Measurements from ENCODE around the gene UBE2S.

DNA sequence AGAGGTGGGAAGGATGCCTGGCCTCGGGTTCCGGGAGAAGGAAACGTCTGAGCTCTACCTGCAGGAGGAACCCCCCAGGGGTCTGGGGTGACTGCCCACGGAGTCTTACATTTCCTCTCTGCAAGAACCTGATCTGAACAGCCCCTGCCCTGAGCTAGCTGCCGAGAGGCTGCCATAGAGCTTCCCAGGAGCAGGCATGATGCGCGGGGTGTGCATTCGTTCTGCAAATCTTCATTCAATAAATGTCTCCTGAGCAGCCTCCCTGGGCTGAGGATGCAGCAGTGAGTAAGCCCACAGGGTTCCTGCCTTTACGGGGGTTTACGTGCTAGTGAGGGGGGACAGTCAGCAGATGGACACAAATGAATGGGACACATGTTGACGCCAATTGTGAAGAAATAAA lies 37.1 kb upstream of the UBE2S start:
- TF ChIP-seq, protein P1, sequence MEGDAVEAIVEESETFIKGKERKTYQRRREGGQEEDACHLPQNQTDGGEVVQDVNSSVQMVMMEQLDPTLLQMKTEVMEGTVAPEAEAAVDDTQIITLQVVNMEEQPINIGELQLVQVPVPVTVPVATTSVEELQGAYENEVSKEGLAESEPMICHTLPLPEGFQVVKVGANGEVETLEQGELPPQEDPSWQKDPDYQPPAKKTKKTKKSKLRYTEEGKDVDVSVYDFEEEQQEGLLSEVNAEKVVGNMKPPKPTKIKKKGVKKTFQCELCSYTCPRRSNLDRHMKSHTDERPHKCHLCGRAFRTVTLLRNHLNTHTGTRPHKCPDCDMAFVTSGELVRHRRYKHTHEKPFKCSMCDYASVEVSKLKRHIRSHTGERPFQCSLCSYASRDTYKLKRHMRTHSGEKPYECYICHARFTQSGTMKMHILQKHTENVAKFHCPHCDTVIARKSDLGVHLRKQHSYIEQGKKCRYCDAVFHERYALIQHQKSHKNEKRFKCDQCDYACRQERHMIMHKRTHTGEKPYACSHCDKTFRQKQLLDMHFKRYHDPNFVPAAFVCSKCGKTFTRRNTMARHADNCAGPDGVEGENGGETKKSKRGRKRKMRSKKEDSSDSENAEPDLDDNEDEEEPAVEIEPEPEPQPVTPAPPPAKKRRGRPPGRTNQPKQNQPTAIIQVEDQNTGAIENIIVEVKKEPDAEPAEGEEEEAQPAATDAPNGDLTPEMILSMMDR (IDR thresholded peaks at IDR 0.05) = no peak
- TF ChIP-seq, protein P2, sequence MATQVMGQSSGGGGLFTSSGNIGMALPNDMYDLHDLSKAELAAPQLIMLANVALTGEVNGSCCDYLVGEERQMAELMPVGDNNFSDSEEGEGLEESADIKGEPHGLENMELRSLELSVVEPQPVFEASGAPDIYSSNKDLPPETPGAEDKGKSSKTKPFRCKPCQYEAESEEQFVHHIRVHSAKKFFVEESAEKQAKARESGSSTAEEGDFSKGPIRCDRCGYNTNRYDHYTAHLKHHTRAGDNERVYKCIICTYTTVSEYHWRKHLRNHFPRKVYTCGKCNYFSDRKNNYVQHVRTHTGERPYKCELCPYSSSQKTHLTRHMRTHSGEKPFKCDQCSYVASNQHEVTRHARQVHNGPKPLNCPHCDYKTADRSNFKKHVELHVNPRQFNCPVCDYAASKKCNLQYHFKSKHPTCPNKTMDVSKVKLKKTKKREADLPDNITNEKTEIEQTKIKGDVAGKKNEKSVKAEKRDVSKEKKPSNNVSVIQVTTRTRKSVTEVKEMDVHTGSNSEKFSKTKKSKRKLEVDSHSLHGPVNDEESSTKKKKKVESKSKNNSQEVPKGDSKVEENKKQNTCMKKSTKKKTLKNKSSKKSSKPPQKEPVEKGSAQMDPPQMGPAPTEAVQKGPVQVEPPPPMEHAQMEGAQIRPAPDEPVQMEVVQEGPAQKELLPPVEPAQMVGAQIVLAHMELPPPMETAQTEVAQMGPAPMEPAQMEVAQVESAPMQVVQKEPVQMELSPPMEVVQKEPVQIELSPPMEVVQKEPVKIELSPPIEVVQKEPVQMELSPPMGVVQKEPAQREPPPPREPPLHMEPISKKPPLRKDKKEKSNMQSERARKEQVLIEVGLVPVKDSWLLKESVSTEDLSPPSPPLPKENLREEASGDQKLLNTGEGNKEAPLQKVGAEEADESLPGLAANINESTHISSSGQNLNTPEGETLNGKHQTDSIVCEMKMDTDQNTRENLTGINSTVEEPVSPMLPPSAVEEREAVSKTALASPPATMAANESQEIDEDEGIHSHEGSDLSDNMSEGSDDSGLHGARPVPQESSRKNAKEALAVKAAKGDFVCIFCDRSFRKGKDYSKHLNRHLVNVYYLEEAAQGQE (IDR thresholded peaks at IDR 0.05; ENCODE audit: insufficient read depth in 1 of 2, low read depth in 2 of 2, low read length in 1 of 2) = no peak
